Retina (tissue), 1 donor: ENCODE measurements around the gene FKBP4.

Experiments
- DNase-seq: peaks from one replicate; pipeline ENCODE4 v3.0.0-alpha.2; 2016

FKBP4 gene

GRCh38 chr12:2813214-2814185, 18.7 kb downstream of the FKBP4 start:
- peak; percentile 48 for DNase-seq

DNA sequence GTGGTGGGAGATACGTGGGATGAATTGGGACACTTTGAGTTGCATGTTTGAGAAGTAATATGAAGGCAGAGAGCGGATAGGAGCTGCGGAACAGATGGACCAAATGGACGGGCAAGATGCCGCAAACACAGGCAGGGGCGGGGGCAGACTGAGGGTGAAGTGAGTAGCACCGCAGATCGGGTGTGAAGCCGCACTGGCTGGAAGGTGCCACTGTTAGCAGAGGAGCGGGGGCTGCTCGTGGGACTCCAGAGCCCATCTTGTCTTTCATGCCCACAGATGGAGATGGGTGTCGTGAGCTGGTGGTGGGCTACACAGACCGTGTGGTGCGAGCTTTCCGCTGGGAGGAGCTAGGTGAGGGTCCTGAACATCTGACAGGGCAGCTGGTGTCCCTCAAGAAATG, 25.0 kb downstream of the FKBP4 start:
- DNase-seq = no peak

GRCh38 chr12:2820432-2820831, 25.7 kb downstream of the FKBP4 start:
- no peak for DNase-seq

GRCh38 chr12:2823483-2823882, 28.7 kb downstream of the FKBP4 start:
- no peak for DNase-seq

DNA sequence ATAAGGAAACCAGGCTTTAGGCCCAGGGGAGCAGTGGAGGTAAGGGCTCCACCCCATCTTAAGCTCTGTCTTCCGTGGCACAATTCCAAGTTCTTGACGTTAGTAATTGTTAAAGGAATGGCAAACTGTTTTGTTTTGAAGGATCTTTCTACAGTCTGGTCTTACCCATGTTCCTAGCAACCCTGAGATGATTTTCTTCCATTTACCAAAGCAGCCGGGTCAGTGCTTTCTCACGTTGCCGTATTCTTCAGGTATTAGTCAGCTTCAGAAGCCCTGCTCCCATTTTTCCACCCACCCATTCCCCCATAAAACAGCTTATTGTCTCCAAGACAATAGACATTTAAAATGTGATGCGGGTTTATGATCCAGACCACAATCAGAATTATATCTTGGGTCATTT, 29.8 kb downstream of the FKBP4 start:
- no peak for DNase-seq

DNA sequence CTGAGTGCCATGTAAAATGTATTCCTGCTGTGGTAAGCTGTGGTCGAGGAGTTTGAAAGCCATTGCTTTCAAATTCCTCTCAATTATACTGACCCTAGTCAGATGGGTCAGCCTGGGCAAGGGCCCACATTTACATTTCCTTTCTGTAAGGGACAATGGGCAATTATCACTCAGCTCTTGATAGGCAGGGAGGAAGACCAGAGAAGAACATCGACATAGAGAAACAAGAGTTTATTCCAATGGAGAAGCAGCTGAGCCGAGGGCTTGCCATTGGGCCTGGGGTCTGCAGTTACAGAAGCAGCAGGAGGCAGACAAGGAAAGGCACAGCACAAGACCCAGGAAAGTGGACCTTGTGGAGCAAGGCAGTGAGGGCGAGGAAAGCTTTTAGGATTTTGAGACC, 30.4 kb downstream of the FKBP4 start:
- no peak for DNase-seq

DNA sequence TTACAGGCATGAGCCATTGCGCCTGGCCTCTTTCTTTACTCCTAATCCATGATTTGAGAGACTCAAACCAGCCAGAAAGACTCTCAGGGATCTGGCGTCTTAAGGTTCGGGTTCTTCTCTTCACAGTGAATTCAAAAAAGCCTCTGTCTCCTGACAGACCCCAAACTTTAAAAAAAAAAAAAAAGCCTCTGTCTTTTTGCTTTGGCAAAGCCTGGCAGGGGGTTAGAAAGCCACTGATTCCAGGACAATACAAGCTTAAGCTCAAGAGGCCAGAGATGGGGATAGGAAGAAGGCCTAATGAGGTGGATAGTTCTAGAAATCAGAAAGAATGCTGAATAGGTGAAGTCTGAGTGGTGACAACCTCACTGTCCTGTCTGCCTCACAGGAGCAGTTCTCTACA, 31.3 kb downstream of the FKBP4 start:
- no peak for DNase-seq

- no peak for DNase-seq
Observed at GRCh38 chr12:2826721-2827515, 32.1 kb downstream of the FKBP4 start.

DNA sequence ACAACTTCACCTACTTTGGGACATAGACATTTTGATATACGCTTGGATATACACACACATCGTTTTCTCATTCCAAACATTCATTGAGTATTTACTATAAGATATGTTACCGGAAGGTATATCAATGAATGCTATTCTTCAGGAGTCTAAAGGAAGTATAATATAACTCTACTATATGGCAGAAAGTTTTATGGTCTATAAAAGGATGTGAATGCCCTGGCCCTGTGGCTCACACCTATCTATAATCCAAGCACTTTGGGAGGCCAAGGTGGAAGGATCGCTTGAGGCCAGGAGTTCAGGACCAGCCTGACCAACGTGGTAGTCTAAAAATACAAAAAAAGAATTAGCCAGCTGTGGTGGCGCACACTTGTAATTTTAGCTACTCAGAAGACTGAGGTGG, 34.5 kb downstream of the FKBP4 start:
- no peak for DNase-seq

DNA sequence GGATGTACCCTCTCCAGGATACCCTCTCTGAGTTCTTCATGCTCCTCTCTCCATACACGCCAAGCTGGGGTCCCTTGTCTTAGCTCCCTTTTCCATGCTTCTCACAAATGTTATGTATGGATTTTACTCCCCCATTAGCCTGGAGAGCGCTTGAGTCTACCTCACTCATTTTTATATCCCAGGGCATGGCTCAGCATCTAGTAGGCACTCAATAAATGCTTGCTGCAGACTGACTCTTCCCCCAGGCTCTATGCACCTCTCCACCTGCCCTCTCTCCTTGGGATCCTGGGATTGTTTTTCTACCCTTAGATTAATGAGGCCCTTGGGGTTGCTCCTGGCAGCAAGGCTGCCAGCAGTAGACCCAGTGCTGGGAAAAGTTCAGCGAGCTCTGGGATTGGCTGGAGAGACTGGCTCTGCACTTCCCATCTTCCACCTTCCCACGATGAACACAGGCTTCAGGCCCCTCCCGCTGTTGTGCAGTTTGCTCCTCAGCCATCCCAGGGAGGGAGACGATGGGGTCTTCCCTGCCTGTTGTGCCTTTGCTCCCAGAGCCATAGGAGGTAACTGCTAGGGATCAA, 37.9 kb downstream of the FKBP4 start:
- no peak for DNase-seq

GRCh38 chr12:2833327-2833726, 38.6 kb downstream of the FKBP4 start:
- DNase-seq = no peak

- no peak for DNase-seq
Observed at GRCh38 chr12:2833810-2834209, 39.0 kb downstream of the FKBP4 start.

DNA sequence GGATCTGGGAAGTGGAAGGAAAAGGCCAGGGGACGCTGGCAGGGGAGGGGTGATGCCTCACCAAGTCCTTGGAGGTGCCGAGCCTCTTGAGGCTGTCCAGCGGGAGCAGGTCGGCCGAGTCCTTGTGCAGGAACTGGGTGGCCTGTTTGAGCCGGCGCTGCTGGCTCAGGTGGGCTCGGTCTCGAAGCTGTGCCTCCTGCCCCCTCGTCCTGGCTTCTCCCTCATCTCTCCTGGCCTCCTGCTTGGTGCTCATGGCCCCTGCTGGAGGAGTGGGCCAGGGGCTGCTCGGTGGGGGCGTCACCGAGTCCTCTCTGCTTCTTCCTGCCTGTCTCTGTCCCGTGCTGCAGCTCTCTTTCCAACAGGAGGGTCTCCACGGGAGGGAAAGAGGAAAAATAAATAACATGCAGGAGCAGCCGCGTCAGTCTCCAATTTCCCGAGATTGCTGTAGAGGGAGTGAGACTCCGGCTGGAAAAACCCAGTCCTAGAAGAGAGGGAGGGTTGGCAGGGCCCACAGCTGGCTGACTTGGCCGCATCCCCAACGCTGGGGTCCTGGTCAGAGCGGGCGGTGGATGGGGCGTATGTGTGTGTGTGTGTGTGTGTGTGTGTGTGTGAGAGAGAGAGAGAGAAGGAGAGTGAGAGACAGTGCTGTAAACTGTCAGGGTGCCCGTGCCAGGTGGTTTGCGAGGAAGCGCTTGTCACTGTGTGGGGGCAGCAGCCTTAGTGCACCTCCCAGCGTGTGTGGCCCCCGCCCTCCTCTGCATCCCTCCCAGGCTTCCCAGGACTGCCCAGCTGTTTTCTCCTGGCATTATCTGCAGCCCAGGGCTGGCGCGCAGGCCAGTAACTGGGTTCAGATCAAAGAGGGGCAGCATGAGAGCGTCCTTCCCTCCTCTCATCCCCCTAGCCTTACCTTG, 40.1 kb downstream of the FKBP4 start, which contains the start of gene NRIP2:
Gene NRIP2, minus strand, starts transcription at position 455 of the 911 bp plus-strand sequence. Its CDS starts 52 bp downstream, at position 403.
- peak; percentile 86 for DNase-seq

DNA sequence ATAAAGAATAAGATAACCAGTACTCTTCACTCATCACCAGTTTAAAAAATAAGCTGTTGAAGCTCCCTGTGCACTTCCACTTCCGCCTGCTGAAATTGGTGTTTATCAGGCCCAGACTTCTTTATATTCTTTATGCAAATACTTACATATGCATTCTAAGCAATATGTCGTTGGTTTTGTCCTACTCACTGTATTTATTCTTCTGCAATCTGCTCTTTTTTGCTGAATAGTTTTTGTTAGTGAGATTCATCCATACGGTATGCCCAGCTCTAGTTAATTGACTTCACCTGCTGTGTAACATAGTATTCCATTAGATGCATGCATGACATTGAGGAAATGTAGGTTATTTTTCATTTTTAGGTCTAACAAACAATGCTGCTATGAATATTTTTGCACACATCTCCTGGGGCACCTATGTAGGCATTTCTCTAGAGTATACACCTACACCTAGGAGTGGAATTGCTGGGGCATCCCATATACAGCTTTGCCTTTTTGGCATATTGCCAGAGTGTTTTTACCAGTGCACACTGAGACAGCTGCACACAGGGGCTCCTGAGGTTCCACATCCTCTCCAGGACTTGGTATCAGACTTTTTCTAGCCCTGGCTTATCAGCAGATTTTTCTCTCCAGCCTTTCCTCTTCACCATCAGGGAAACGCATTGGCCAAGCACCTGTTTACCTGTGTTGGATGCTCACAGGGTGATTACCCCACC, 41.1 kb downstream of the FKBP4 start:
- DNase-seq = no peak

GRCh38 chr12:2836574-2836973, 41.8 kb downstream of the FKBP4 start:
- DNase-seq = no peak

GRCh38 chr12:2841056-2841650, 46.4 kb downstream of the FKBP4 start:
- no peak for DNase-seq

DNA sequence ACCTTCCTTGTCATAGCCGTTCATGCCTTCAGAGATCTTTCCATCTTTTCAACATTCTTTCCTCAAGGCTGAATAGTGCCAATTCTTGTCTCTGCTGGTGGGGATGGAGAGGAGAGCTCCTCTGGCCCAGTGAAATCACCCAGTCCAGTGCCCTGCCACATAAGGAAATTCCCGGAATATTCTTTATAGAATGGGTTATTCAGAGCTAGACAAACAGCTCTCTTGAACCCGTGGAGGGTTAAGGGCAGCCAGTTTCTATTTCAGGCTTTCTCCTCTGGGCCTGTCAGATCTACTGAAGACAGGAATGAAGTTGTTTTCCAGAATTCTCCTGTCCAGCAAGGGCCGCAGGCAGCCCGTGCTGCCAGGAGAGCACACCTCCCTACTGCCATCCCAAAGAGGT, 48.2 kb downstream of the FKBP4 start:
- DNase-seq = no peak

GRCh38 chr12:2844786-2845185, 50.0 kb downstream of the FKBP4 start:
- DNase-seq = no peak

GRCh38 chr12:2845280-2845679, 50.5 kb downstream of the FKBP4 start:
- peak; percentile 62 for DNase-seq

DNA sequence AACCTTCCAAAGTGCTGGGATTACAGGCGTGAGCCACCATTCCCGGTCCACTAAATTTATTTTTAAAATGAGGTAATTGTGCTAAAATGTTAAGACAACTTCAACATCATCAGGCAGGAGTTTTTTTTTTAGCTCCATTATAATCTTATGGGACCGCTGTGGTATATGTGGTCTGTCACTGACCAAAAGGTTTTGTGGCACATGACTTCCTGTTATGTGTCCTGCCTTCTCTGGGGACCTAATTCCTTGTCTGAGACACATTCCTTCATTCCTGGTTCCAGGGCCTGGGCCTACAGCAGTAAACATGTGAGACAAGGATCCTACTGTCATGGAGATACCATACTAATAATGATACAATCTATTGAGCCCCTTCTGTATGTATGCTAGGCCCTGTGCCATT, 57.2 kb downstream of the FKBP4 start:
- DNase-seq = no peak

DNA sequence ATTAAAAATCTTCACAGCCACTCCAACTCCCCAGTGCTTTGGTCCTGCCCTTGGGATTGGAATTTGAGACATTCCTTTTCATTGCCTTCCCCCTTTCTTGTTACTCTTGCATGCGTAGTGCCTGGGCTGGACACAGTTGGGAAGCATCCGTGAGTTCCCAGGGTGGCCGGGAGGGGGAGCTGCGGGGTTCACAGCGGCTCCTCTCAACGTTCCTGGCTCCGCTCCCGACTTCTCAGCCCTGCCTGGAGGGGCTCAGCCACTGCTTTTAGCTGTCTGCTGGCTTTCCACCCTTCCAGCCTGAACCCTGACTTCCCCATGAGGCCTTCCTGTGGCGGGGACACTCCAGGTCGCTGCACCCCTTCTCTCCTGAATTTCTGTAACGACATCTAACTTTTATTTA, 58.9 kb downstream of the FKBP4 start:
- peak; percentile 88 for DNase-seq
